ENCODE results near the gene GHRHR.

The GHRHR gene

GRCh38 chr7:30985756-30986155 lies 22.0 kb downstream of the GHRHR start:
- DNase-seq (ENCODE audit: low read depth), result no peak

- DNase-seq (ENCODE audit: low read depth), result no peak
Measured at GRCh38 chr7:30986331-30986730, 22.6 kb downstream of the GHRHR start.

- no peak for DNase-seq (ENCODE audit: low read depth)
Measured at GRCh38 chr7:30986738-30987137, 23.0 kb downstream of the GHRHR start.

- no peak for DNase-seq (ENCODE audit: low read depth)
Measured at GRCh38 chr7:30987178-30987577, 23.4 kb downstream of the GHRHR start.

- no peak for DNase-seq (ENCODE audit: low read depth)
Measured at GRCh38 chr7:30987936-30988335, 24.2 kb downstream of the GHRHR start.

GRCh38 chr7:30988351-30989005 lies 24.7 kb downstream of the GHRHR start:
- no peak for DNase-seq (ENCODE audit: low read depth)

GRCh38 chr7:30989008-30989823 lies 25.5 kb downstream of the GHRHR start:
- no peak for DNase-seq (ENCODE audit: low read depth)

- no peak for DNase-seq (ENCODE audit: low read depth)
Measured at GRCh38 chr7:30989824-30990672, 26.3 kb downstream of the GHRHR start.

- DNase-seq (ENCODE audit: low read depth), result no peak
Measured at GRCh38 chr7:30990673-30991170, 27.0 kb downstream of the GHRHR start.

GRCh38 chr7:30992414-30992813 lies 28.7 kb downstream of the GHRHR start:
- no peak for DNase-seq (ENCODE audit: low read depth)

- no peak for DNase-seq (ENCODE audit: low read depth)
Measured at GRCh38 chr7:30994206-30995100, 30.7 kb downstream of the GHRHR start.

- DNase-seq (ENCODE audit: low read depth), result no peak
Measured at GRCh38 chr7:30995536-30995935, 31.8 kb downstream of the GHRHR start.

- DNase-seq (ENCODE audit: low read depth), result no peak
Measured at GRCh38 chr7:30996256-30996655, 32.5 kb downstream of the GHRHR start.

- DNase-seq (ENCODE audit: low read depth), result no peak
Measured at GRCh38 chr7:30996883-30997282, 33.1 kb downstream of the GHRHR start.

GRCh38 chr7:30997316-30997715 lies 33.6 kb downstream of the GHRHR start:
- no peak for DNase-seq (ENCODE audit: low read depth)

GRCh38 chr7:30998180-30998579 lies 34.4 kb downstream of the GHRHR start:
- DNase-seq (ENCODE audit: low read depth), result no peak

GRCh38 chr7:31000161-31000693 lies 36.5 kb downstream of the GHRHR start:
- DNase-seq (ENCODE audit: low read depth), result no peak

GRCh38 chr7:31000779-31001178 lies 37.0 kb downstream of the GHRHR start:
- DNase-seq (ENCODE audit: low read depth), result no peak

- no peak for DNase-seq (ENCODE audit: low read depth)
Measured at GRCh38 chr7:31002256-31002655, 38.5 kb downstream of the GHRHR start.

GRCh38 chr7:31003097-31003496 lies 39.3 kb downstream of the GHRHR start:
- DNase-seq (ENCODE audit: low read depth), result no peak

- DNase-seq (ENCODE audit: low read depth), result no peak
Measured at GRCh38 chr7:31003721-31004120, 40.0 kb downstream of the GHRHR start.

All from stimulated activated CD8-positive, alpha-beta memory T cell treated with anti-CD3 and anti-CD28 coated beads, Interleukin-7, amount 100 ng/mL, for 24 hours (primary cell).